Astrocyte of the spinal cord (primary cell): Measurements from ENCODE around the gene GOLGA8O.
A peak's percentile ranks its signal among the peaks of the same experiment; 100 is the strongest.
"Not testable (repeated sequence)": the region's sequence is repeated elsewhere in the genome, so short reads cannot be mapped to it uniquely, and the experiment has no call there.

Experiments used
- DNase-seq: peaks from one replicate; pipeline ENCODE4 v3.0.0; 2011; ENCODE audit warnings: low read depth, low spot score
- H3K4me3 ChIP-seq: 2 replicates; pipeline ENCODE4 v1.5.1; 2011; ENCODE audit warnings: low read depth, mild to moderate bottlenecking, low read length, moderate library complexity
- in situ Hi-C: cut with HindIII; loops from 2 replicates; pipeline ENCODE4 v1.10.0; 2017; ENCODE audit warnings: low sequenced_read_pairs

The GOLGA8O gene, protein sequence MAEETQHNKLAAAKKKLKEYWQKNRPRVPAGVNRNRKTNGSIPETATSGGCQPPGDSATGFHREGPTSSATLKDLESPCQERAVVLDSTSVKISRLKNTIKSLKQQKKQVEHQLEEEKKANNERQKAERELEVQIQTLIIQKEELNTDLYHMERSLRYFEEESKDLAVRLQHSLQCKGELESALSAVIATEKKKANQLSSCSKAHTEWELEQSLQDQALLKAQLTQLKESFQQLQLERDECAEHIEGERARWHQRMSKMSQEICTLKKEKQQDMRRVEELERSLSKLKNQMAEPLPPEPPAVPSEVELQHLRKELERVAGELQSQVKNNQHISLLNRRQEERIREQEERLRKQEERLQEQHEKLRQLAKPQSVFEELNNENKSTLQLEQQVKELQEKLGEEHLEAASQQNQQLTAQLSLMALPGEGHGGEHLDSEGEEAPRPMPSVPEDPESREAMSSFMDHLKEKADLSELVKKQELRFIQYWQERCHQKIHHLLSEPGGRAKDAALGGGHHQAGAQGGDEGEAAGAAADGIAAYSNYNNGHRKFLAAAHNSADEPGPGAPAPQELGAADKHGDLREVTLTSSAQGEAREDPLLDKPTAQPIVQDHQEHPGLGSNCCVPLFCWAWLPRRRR

DNA sequence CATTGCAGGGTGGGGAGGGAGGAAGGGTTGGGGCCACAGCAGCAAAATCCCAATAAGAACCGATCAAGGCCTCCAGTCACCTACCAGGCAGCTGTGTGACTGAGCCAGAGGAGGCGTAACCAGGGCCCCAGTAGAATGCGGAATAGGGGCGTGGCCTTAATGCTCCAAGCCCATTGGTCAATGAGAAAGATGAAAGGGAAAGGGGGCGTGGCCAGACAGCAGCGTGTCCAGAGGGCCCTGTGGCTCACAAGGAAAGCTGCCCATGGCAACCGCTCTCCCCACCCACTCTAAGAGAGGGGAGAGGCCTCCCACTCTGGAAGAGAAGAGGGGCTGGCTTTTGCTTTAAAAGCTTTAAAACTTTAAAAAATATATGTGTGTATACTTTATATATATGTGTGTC lies at the start of gene GOLGA8O:
TSS of gene GOLGA8O (minus strand) at position 101 of the 400 bp plus-strand sequence. CDS start at position 3, 98 bp downstream.
- in situ Hi-C loops, DNase-seq, H3K4me3 ChIP-seq: not testable (repeated sequence)

DNA sequence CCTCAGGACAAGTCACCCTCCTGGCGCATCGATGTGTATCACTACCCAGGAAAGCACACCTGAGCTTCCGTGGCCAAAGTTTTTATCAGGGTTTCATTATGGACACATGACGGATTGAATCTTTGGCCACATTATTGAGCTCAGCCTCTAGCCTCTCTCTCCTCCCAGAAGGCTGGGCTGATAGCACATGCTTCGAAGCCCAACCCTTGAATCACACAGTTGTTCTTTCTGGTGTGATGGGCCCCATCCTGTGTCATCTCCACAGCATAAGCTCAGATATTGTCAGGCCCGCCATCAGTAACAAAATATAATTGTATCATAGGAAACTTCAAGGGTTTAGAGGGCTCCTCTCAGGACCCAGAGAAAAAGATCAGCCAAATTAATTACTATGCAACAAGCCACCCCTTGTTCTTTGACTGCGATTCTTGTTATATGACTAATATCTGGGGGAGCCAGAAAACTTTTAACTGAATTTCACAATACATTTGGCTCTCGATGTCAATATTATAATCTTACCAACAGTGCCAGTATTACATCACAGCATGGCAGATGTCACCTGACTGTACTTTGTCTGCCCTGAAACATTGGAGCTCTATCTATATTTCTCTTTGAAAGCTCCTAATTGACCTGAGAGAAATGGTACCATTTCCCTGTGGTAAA lies 48.8 kb upstream of the GOLGA8O start:
- in situ Hi-C loops, H3K4me3 ChIP-seq, DNase-seq: not testable (repeated sequence)

DNA sequence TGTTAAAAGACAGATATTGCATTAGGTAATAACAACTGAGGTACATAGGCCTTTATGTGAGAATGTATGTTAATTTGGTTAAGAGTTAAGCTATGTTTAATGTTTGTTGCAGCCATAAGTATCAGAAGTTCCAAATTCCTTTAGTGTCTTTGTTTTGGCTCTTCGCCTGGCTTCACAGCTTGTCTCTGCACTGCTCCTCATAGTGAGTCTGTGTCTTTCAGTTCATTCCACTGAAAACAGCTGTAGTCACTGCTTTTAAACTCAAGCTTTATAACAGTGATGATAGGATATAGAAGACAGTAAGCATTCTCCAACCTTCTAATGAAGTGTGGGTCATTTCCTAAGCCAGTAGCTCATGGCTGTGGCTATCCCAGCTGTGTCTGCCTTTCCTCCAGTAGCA lies 47.5 kb upstream of the GOLGA8O start:
- peak; percentile 39 for DNase-seq
- in situ Hi-C loops, H3K4me3 ChIP-seq: not testable (repeated sequence)

DNA sequence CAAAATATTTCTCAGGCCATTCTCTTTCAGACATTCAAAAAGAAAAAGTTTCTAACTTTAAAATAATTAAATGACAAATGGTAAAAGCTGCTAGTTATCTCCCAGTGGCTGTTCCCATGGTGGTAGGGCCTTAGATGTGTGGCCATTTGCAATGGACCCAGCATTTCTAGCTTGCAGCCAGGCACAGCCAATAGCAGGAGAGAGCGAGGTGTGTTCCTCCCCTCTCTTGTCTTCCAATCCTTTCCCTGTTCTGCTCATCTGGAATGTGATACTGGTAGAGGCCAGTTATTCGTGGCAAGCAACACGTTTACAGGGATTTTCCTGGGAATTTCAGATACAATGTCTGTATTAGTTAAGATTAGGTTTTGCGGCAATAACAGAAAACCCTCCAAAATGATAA lies 37.3 kb upstream of the GOLGA8O start:
- DNase-seq, H3K4me3 ChIP-seq, in situ Hi-C loops: not testable (repeated sequence)

- H3K4me3 ChIP-seq, in situ Hi-C loops, DNase-seq: not testable (repeated sequence)
Measured at GRCh38 chr15:32486474-32486873, 31.0 kb upstream of the GOLGA8O start.

- H3K4me3 ChIP-seq, in situ Hi-C loops, DNase-seq: not testable (repeated sequence)
Measured at GRCh38 chr15:32483377-32483776, 27.9 kb upstream of the GOLGA8O start.

DNA sequence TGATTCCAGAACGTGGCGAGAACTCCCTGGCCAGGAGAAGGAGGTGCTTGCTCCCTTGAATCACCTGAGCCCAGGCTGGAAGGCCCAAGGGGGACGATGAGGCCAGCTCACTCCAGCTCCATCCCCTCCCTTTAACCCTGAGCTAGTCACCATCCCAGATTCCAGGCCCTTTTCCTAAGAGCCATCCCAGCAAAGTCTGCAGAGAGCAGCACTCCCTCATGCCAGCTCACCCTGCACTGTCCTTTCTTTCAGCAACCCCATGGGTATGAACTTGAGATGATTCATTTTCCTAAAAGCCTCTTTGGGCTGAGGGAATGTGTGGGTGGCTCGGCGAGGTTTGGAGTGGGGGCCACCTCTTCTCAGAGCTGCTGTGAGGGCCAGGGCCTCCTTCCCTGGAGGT lies 26.2 kb upstream of the GOLGA8O start:
- in situ Hi-C loops, DNase-seq, H3K4me3 ChIP-seq: not testable (repeated sequence)

GRCh38 chr15:32468076-32468475 lies 12.6 kb upstream of the GOLGA8O start:
- in situ Hi-C loops, H3K4me3 ChIP-seq, DNase-seq: not testable (repeated sequence)

DNA sequence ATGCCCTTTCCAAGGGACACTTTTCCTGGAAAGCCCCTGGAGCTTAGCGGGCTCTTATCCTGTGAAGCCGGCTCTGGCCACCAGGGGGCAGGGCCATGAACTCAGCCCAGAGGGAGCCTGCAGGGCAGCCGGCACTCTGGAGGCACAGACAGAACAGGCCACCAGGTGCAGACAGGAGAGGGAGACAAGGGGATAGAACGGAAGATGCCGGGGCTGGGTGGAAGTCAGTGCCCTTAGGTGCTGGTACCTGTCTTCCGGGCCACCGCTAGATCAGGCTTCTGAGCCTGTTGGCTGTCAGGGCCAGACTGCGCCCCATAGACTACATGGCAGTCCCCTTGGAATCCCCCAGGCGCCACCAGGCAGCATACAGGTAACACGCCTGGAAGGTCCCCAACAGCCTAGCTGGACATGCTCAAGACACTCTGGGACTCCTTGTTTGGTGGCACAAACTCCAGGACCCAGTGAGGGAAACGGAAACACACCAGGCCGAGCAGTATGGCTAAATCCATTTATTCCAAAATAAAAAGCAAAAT lies 14.9 kb downstream of the GOLGA8O start:
- DNase-seq, in situ Hi-C loops: not testable (repeated sequence)

GRCh38 chr15:32434102-32434963 lies 21.1 kb downstream of the GOLGA8O start:
- in situ Hi-C loops, DNase-seq, H3K4me3 ChIP-seq: not testable (repeated sequence)

More for the DNA sequence above, 14.9 kb downstream of the GOLGA8O start:
- H3K4me3 ChIP-seq = not testable (repeated sequence)

DNA sequence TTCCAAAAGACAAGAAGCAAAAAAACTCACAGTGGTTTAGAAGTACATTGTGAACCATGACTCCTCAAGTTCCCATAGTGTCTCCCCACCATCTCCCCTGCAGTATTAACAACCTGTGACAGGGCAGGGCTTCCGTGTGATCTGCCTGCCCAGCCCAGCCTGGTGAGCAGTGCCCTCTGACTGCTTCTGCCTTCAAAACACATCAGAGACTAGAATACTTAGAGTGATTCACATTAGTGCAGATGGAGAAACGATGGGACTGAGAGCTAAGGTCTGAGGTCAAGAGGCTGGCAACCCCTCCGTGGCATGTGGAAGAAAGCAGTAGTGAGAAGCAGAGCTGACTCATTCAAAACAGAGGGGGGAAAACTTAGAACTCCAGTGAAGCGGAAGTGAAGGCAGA lies 27.8 kb downstream of the GOLGA8O start:
- DNase-seq, H3K4me3 ChIP-seq, in situ Hi-C loops: not testable (repeated sequence)

DNA sequence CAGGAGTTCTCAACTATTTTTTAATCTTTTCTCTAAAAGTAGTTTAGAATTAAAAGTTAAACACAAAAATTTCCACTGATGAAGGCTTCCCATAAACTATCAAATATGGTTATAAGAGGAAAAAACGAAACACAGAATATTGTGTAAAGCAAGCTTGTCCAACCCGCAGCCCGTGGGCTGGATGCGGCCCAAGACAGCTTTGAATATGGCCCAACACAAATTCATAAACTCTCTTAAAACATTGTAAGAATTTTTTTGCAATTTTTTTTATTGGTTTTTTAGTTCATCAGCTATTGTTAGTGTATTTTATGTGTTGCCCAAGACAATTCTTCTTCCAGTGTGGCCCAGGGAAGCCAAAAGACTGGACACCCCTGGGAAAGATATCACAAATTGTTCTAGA lies 28.9 kb downstream of the GOLGA8O start:
- DNase-seq, H3K4me3 ChIP-seq, in situ Hi-C loops: not testable (repeated sequence)
